K562 (cell line): ENCODE results near the gene RAI1. TPM values are rescaled to one million over a fixed set of nuclear protein-coding genes. Genes with fewer than 3 reads are reported as not detected.

Experiments
- ARID2 ChIP-seq: fragments of 450-650 bp; IDR thresholded peaks from 2 replicates; pipeline ENCODE4 v1.6.1; 2017; ENCODE audit warnings: antibody characterized with exemption, mild to moderate bottlenecking
- CXXC5 ChIP-seq: fragments of 250-450 bp; sonication (Bioruptor Pico); IDR thresholded peaks from 2 replicates; pipeline ENCODE4 v1.8.0; 2022; ENCODE audit warnings: inconsistent platforms, mild to moderate bottlenecking, moderate library complexity
- E2F6 ChIP-seq, 2 experiments: IDR thresholded peaks; 2 replicates each; pipeline ENCODE4 v1.6.1; 2011; ENCODE audit warnings: borderline replicate concordance in 1 of 2, control low read depth in 1 of 2, low read depth in 1 of 2, low read length in 1 of 2, mild to moderate bottlenecking in 1 of 2, mixed read lengths in 1 of 2, moderate library complexity in 1 of 2; ENCODE audit not compliant: insufficient read depth in 1 of 2, insufficient read length in 1 of 2, poor library complexity in 1 of 2, severe bottlenecking in 1 of 2; ENCODE audit errors: extremely low read depth in 1 of 2
- FOXO4 ChIP-seq: fragments of 450-650 bp; formaldehyde crosslinking; IDR thresholded peaks from 2 replicates; pipeline ENCODE4 v1.4.0; 2020; ENCODE audit warnings: mild to moderate bottlenecking, moderate library complexity
- GABPB1 ChIP-seq: sonication (generic); formaldehyde crosslinking; IDR thresholded peaks from 2 replicates; pipeline ENCODE4 v1.8.0; 2022; ENCODE audit warnings: mild to moderate bottlenecking, missing genetic modification reagents
- HDAC1 ChIP-seq, 2 experiments: fragments of 450-650 bp; IDR thresholded peaks; 2 replicates each; pipeline ENCODE4 v1.6.1; 2016 to 2017; ENCODE audit warnings: inconsistent platforms in 1 of 2, mild to moderate bottlenecking in 1 of 2, moderate library complexity in 1 of 2
- HDAC3 ChIP-seq: fragments of 450-650 bp; IDR thresholded peaks from 2 replicates; pipeline ENCODE4 v1.6.1; 2018; ENCODE audit warnings: borderline replicate concordance, mild to moderate bottlenecking, moderate library complexity; ENCODE audit not compliant: partially characterized antibody
- HNRNPH1 ChIP-seq: fragments of 200-400 bp; formaldehyde crosslinking; optimal IDR thresholded peaks from 2 replicates; pipeline ENCODE3; 2017; ENCODE audit warnings: low read depth, mild to moderate bottlenecking, low read length, moderate library complexity
- MNT ChIP-seq, 2 experiments: fragments of 450-650 bp; conservative IDR thresholded peaks; 2 replicates each; pipeline ENCODE4 v1.6.1; 2017; ENCODE audit warnings: mild to moderate bottlenecking in 2 of 2, moderate library complexity in 2 of 2
- RREB1 ChIP-seq: fragments of 250-450 bp; sonication (Bioruptor Pico); IDR thresholded peaks from 2 replicates; pipeline ENCODE4 v1.4.0; 2020
- SMARCE1 ChIP-seq: fragments of 450-650 bp; IDR thresholded peaks from 2 replicates; pipeline ENCODE4 v1.7.1; 2016; ENCODE audit warnings: mild to moderate bottlenecking
- SRSF9 ChIP-seq: fragments of 200-400 bp; formaldehyde crosslinking; IDR thresholded peaks from 2 replicates; pipeline ENCODE4 v1.6.1; 2017; ENCODE audit warnings: low read depth, low read length, borderline replicate concordance
- TOE1 ChIP-seq, 2 experiments: fragments of 450-650 bp in 1 of 2; sonication (generic) in 1 of 2; formaldehyde crosslinking in 1 of 2; IDR thresholded peaks; 2 replicates each; pipeline versions ENCODE4 v1.7.1 to v1.8.0; 2016 to 2022; ENCODE audit warnings: borderline replicate concordance in 2 of 2, mild to moderate bottlenecking in 2 of 2, antibody characterized with exemption in 1 of 2, inconsistent platforms in 1 of 2, low read depth in 1 of 2, missing genetic modification reagents in 1 of 2, moderate library complexity in 1 of 2
- TRIM24 ChIP-seq, 2 experiments: fragments of 450-650 bp; IDR thresholded peaks; 2 replicates each; pipeline ENCODE4 v1.6.1; 2016
- ZNF212 ChIP-seq: fragments of 450-650 bp; formaldehyde crosslinking; IDR thresholded peaks from 2 replicates; pipeline ENCODE4 v1.4.0; 2020; ENCODE audit warnings: mild to moderate bottlenecking
- ZNF589 ChIP-seq: fragments of 200-800 bp; sonication (Bioruptor generic); IDR thresholded peaks from 2 replicates; pipeline ENCODE4 v1.6.1; 2016; ENCODE audit warnings: low read depth, missing genetic modification characterization, missing compliant biosample characterization
- polyA plus RNA-seq, 8 experiments: library from polyadenylated mRNA; depleted of rRNA in 4 of 8; stranded (reverse) in 5 of 8; unstranded in 3 of 8; fragments of >200 nt; fragmentation: Nextera tagmentation in 2 of 8; fragmentation: Illumina TruSeq in 1 of 8; extraction: Ambion mirVana in 2 of 8; extraction: Trizol in 1 of 8; gene quantifications; 2 replicates each; pipeline versions ENCODE4 v1.2.1 to v1.2.3, GENCODE V29; 2011 to 2014; ENCODE audit warnings: inconsistent platforms in 1 of 8, missing spikeins in 1 of 8
- total RNA-seq, 7 experiments: library from RNA; depleted of rRNA in 6 of 7; stranded (reverse); fragments of >200 nt in 6 of 7; fragmentation: Illumina TruSeq in 2 of 7; extraction: Trizol in 2 of 7; gene quantifications; 2 replicates each; pipeline versions ENCODE4 v1.2.1 to v1.2.3, GENCODE V29; 2011 to 2021; ENCODE audit warnings: low replicate concordance in 1 of 7

Gene RAI1
- total and polyA plus RNA-seq, 9 of the 15 experiments (the other 6 are each of a cell fraction or from before 2014, with no cell fraction given) = 0.68 to 19.9 (median 5.5) TPM

GRCh38 chr17:17752089-17752820 is 71.0 kb downstream of the RAI1 start (continued):
- TF ChIP-seq MNT (conservative IDR thresholded peaks at IDR 0.05) (peak; percentile 23 to 54; a peak in 2 of 4 replicates), ARID2 (no peak), CXXC5 (CRISPR knock-in tag) (peak; percentile 43), SRSF9 (no peak), HDAC1 (IDR thresholded peaks at IDR 0.05) (no peak; a peak in 1 of 4 replicates), ZNF212 (CRISPR knock-in tag) (no peak), GABPB1 (peak; percentile 45; the same call in 1 of the 2 replicates), TOE1 (IDR thresholded peaks at IDR 0.05; ENCODE audit: borderline replicate concordance) (no peak), TOE1 (CRISPR knock-in tag; IDR thresholded peaks at IDR 0.05; ENCODE audit: borderline replicate concordance, low read depth) (no peak), SMARCE1 (0 out of 2 replicates have a peak, but pooled peaks have one; percentile 15), TRIM24 (IDR thresholded peaks at IDR 0.05) (no peak), HDAC3 (no peak), RREB1 (CRISPR knock-in tag) (no peak), E2F6 (IDR thresholded peaks at IDR 0.05; ENCODE audit: borderline replicate concordance in 1 of 2, extremely low read depth in 1 of 2, insufficient read depth in 1 of 2, insufficient read length in 1 of 2, low read depth in 1 of 2, low read length in 1 of 2, poor library complexity in 1 of 2, severe bottlenecking in 1 of 2) (peak in 1 of 2 experiments; percentile 53), FOXO4 (CRISPR knock-in tag) (no peak), HNRNPH1 (no peak), ZNF589 (CRISPR knock-in tag) (peak; percentile 45; the same call in 1 of the 2 replicates)
